OCI-LY7 (cell line): ENCODE results near the gene C1orf210. TPM values are rescaled to one million over a fixed set of nuclear protein-coding genes. Genes with fewer than 3 reads are reported as not detected.

Experiments used
- BruUV-seq: library from RNA; stranded (reverse); fragments of 400-500 nt; replicated peaks from 2 replicates; lab custom pipeline; 2021; lab: Mats Ljungman, UMichigan
- CTCF ChIA-PET: fragments of 300-600 bp; sonication (Branson Sonifier 250); formaldehyde crosslinking; loops from one replicate; lab custom pipeline; 2022; ENCODE audit warnings: antibody characterized with exemption; ENCODE audit not compliant: unreplicated experiment; lab: Charles Lee
- POLR2A ChIA-PET: fragments of 300-600 bp; sonication (Branson Sonifier 250); formaldehyde crosslinking; loops from one replicate; lab custom pipeline; 2022; ENCODE audit warnings: antibody characterized with exemption; lab: Charles Lee
- DNase-seq: peaks from one replicate; pipeline ENCODE4 v3.0.0-alpha.2; 2015; ENCODE audit warnings: low spot score
- H2AFZ ChIP-seq: fragments of 200-600 bp; sonication (generic), shearing (Covaris generic); 2 replicates; pipeline ENCODE4 v1.6.1; 2014; ENCODE audit warnings: mild to moderate bottlenecking, antibody characterized with exemption, low read length, moderate library complexity
- H3K27ac ChIP-seq: fragments of 200-600 bp; sonication (generic); 2 replicates; pipeline ENCODE4 v1.5.1; 2014; ENCODE audit warnings: mixed run types, low read depth, mild to moderate bottlenecking, moderate library complexity, low read length, inconsistent platforms; ENCODE audit not compliant: poor library complexity, severe bottlenecking
- H3K36me3 ChIP-seq: fragments of 200-600 bp; sonication (generic); 2 replicates; pipeline ENCODE4 v1.6.1; 2014; ENCODE audit warnings: mild to moderate bottlenecking, antibody characterized with exemption, low read length, moderate library complexity, mixed read lengths; ENCODE audit not compliant: insufficient read depth
- H3K4me1 ChIP-seq: fragments of 200-600 bp; sonication (generic); 2 replicates; pipeline ENCODE4 v1.5.1; 2014; ENCODE audit warnings: mild to moderate bottlenecking, low read length; ENCODE audit not compliant: insufficient read depth, poor library complexity, severe bottlenecking
- H3K4me2 ChIP-seq: fragments of 200-600 bp; sonication (generic); 2 replicates; pipeline ENCODE4 v1.6.1; 2014; ENCODE audit warnings: mild to moderate bottlenecking, low read length
- H3K4me3 ChIP-seq: fragments of 200-600 bp; sonication (generic); 2 replicates; pipeline ENCODE4 v1.5.1; 2014; ENCODE audit warnings: mild to moderate bottlenecking, low read depth, low read length; ENCODE audit not compliant: poor library complexity, severe bottlenecking
- H3K79me2 ChIP-seq: fragments of 200-600 bp; sonication (generic); 2 replicates; pipeline ENCODE4 v1.6.1; 2016; ENCODE audit warnings: low read depth, mild to moderate bottlenecking, low read length, moderate library complexity, mixed read lengths; ENCODE audit not compliant: insufficient read depth
- H3K9me2 ChIP-seq: fragments of 200-600 bp; sonication (generic); 2 replicates; pipeline ENCODE4 v1.6.1; 2016; ENCODE audit warnings: mild to moderate bottlenecking, low read length, mixed read lengths; ENCODE audit not compliant: insufficient read depth
- H3K9me3 ChIP-seq: fragments of 200-600 bp; sonication (generic); 2 replicates; pipeline ENCODE4 v1.6.1; 2014; ENCODE audit warnings: mild to moderate bottlenecking, mixed run types, low read length, mixed read lengths
- H4K20me1 ChIP-seq: fragments of 200-600 bp; sonication (generic); 2 replicates; pipeline ENCODE4 v1.6.1; 2014; ENCODE audit warnings: mild to moderate bottlenecking, antibody characterized with exemption, low read length, moderate library complexity, mixed read lengths; ENCODE audit not compliant: insufficient read depth
- EZH2phosphoT487 ChIP-seq: fragments of 200-600 bp; sonication (generic); IDR thresholded peaks from 2 replicates; pipeline ENCODE4 v1.6.1; 2018; ENCODE audit warnings: low read depth, borderline replicate concordance, mild to moderate bottlenecking, mixed run types, antibody characterized with exemption, low read length, moderate library complexity, mixed read lengths
- intact Hi-C: fragments of 100-400 bp; cut with micrococcal nuclease; formaldehyde crosslinking; loops from one replicate; pipeline ENCODE4 v1.10.0; 2022; ENCODE audit not compliant: unreplicated experiment
- total RNA-seq, 2 experiments: library from RNA; depleted of rRNA in 1 of 2; stranded (reverse); fragments of >200 nt in 1 of 2; shearing (Covaris generic) in 1 of 2; gene quantifications; 2 replicates each; pipeline ENCODE4 v1.2.3, GENCODE V29; 2014 to 2022
- TF ChIP-seq, protein P1 (sequence below): fragments of 200-600 bp; sonication (generic); conservative IDR thresholded peaks from 2 replicates; pipeline ENCODE4 v1.5.1; 2014; ENCODE audit warnings: mild to moderate bottlenecking, antibody characterized with exemption, low read length, moderate library complexity, mixed read lengths

The C1orf210 gene
- total RNA-seq, 2 experiments from 2014 or later = not detected

DNA sequence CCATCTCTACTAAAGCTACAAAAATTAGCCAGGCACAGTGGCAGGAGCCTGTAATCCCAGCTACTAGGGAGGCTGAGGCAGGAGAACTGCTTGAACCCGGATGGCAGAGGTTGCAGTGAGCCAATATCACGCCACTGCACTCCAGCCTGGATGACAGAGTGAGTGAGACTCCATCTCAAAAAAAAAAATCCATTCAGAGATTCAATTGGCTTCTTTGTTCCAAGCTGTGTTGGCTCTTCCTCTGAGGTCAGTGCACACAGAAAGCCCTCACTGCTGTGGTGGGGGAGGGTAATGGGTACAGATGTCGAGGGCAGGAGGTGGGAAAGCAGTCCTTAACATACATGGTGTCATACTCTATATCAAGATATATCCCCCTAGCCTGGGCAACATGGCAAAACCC, 30.1 kb upstream of the C1orf210 start:
- CTCF ChIA-PET = no interaction called here
- Histone ChIP-seq H3K4me3 (no peak overlapping the region), H3K4me2 (no peak overlapping the region), H3K4me1 (no peaks in the 10 kb centered on the region), H2AFZ (no peak overlapping the region), H3K36me3 (no peaks in the 10 kb centered on the region), H3K79me2 (no peaks in the 10 kb centered on the region), H3K27ac (no peak overlapping the region), H4K20me1 (no peaks in the 10 kb centered on the region), H3K9me2 (no peaks in the 10 kb centered on the region), H3K9me3 (no peaks in the 10 kb centered on the region)
- intact Hi-C loops = no loop called here
- no TSS peak for BruUV-seq
- no peak for DNase-seq
- TF ChIP-seq EZH2phosphoT487 = no peak
- TF ChIP-seq, protein P1, sequence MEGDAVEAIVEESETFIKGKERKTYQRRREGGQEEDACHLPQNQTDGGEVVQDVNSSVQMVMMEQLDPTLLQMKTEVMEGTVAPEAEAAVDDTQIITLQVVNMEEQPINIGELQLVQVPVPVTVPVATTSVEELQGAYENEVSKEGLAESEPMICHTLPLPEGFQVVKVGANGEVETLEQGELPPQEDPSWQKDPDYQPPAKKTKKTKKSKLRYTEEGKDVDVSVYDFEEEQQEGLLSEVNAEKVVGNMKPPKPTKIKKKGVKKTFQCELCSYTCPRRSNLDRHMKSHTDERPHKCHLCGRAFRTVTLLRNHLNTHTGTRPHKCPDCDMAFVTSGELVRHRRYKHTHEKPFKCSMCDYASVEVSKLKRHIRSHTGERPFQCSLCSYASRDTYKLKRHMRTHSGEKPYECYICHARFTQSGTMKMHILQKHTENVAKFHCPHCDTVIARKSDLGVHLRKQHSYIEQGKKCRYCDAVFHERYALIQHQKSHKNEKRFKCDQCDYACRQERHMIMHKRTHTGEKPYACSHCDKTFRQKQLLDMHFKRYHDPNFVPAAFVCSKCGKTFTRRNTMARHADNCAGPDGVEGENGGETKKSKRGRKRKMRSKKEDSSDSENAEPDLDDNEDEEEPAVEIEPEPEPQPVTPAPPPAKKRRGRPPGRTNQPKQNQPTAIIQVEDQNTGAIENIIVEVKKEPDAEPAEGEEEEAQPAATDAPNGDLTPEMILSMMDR = no peak
- POLR2A ChIA-PET = no interaction called here

DNA sequence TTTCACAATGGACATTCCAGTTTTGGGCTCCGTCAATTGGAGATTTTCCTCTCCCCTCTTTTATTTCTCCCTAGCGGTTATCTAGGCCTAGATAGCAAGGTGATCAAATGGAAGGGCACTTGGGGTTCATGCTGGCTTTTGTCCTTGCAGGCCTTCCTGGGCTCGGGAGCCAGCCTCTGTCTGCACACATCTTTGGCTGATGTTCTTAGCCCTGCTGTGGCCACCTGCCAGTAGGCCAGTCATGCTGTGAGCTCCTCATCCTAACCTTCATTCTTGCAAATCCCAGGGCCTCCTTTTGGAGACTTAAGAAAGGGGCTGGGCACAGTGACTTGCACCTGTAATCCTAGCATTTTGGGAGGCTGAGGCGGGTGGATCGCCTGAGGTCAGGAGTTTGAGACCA, 28.9 kb upstream of the C1orf210 start:
- BruUV-seq = no TSS peak
- TF ChIP-seq EZH2phosphoT487 = no peak
- TF ChIP-seq, protein P1 = no peak
- Histone ChIP-seq H3K79me2 (no peaks in the 10 kb centered on the region), H3K4me1 (no peaks in the 10 kb centered on the region), H3K4me2 (no peak overlapping the region), H4K20me1 (no peaks in the 10 kb centered on the region), H3K4me3 (no peak overlapping the region), H3K27ac (no peak overlapping the region), H2AFZ (no peak overlapping the region), H3K36me3 (no peaks in the 10 kb centered on the region), H3K9me2 (no peaks in the 10 kb centered on the region), H3K9me3 (no peaks in the 10 kb centered on the region)
- CTCF ChIA-PET = no interaction called here
- POLR2A ChIA-PET = no interaction called here
- DNase-seq = no peak
- intact Hi-C loops = no loop called here

DNA sequence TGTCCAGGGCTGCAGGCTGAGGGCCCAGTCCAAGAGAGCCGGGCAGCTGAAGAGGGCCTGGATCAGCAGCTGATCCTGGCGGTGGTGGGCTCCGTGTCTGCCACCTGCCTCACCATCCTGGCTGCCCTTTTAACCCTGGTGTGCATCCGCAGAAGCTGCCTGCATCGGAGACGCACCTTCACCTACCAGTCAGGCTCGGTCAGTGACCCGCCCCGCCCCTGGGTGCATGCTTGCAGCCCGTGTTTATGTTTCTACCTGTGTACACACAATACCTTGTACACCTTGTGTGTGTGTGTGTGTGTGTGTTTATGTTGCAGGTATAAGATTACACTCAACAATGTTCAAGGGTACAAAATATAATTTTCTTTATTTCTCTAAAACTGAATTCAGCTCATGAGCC, 28.4 kb upstream of the C1orf210 start:
- TF ChIP-seq, protein P1 = no peak
- no peak for TF ChIP-seq EZH2phosphoT487
- Histone ChIP-seq H3K4me1 (no peaks in the 10 kb centered on the region), H4K20me1 (no peaks in the 10 kb centered on the region), H3K9me2 (no peaks in the 10 kb centered on the region), H3K36me3 (no peaks in the 10 kb centered on the region), H3K4me2 (no peak overlapping the region), H3K9me3 (no peaks in the 10 kb centered on the region), H3K4me3 (no peak overlapping the region), H3K79me2 (no peaks in the 10 kb centered on the region), H3K27ac (no peak overlapping the region), H2AFZ (no peak overlapping the region)
- no TSS peak for BruUV-seq
- no peak for DNase-seq
- CTCF ChIA-PET = no interaction called here
- POLR2A ChIA-PET = no interaction called here
- intact Hi-C loops = no loop called here
